AG08396 (cell line): ENCODE results near the gene CRHR1.

ENCODE experiments used
- DNase-seq: peaks from one replicate; pipeline ENCODE4 v3.0.0; 2012; ENCODE audit warnings: low spot score, mixed read lengths

CRHR1 gene

GRCh38 chr17:45867702-45868101 is 83.6 kb downstream of the CRHR1 start:
- no peak for DNase-seq

GRCh38 chr17:45868276-45868675 is 84.2 kb downstream of the CRHR1 start:
- no peak for DNase-seq

GRCh38 chr17:45869676-45870341 is 85.7 kb downstream of the CRHR1 start:
- DNase-seq, result no peak

GRCh38 chr17:45870342-45870974 is 86.3 kb downstream of the CRHR1 start:
- no peak for DNase-seq

- DNase-seq, result no peak
Observed at GRCh38 chr17:45871718-45872117, 87.6 kb downstream of the CRHR1 start.

GRCh38 chr17:45873728-45874127 is 89.6 kb downstream of the CRHR1 start:
- no peak for DNase-seq

GRCh38 chr17:45874151-45874550 is 90.0 kb downstream of the CRHR1 start:
- no peak for DNase-seq

- no peak for DNase-seq
Observed at GRCh38 chr17:45876539-45876938, 92.4 kb downstream of the CRHR1 start.

GRCh38 chr17:45877467-45877866 is 93.3 kb downstream of the CRHR1 start:
- DNase-seq, result no peak

GRCh38 chr17:45883063-45883462 is 98.9 kb downstream of the CRHR1 start:
- no peak for DNase-seq
